NB4 (cell line): ENCODE results near the gene CDKN2AIP.

Experiments used
- CTCF ChIP-seq: IDR thresholded peaks from one replicate; pipeline ENCODE4 v1.5.1; 2012; ENCODE audit warnings: low read depth, low read length
- POLR2A ChIP-seq: IDR thresholded peaks from 2 replicates; pipeline ENCODE4 v1.6.1; 2011; ENCODE audit warnings: mild to moderate bottlenecking; ENCODE audit not compliant: insufficient read length; ENCODE audit errors: extremely low read depth

- TF ChIP-seq CTCF = no peak
- TF ChIP-seq POLR2A = no peak
Measured at GRCh38 chr4:183397741-183398297, 46.6 kb upstream of the CDKN2AIP start.
